Endothelial cell of umbilical vein (primary cell): ENCODE measurements around the gene KIDINS220.

Source experiments
- CTCF ChIP-seq, 2 donors: IDR thresholded peaks; 1 replicate in 1 of 2; 2 replicates in 1 of 2; pipeline ENCODE4 v1.5.1; 2011; ENCODE audit warnings: low read length in 2 of 2, mild to moderate bottlenecking in 2 of 2, moderate library complexity in 2 of 2, control low read depth in 1 of 2, inconsistent platforms in 1 of 2, low read depth in 1 of 2; ENCODE audit not compliant: insufficient read depth in 1 of 2; ENCODE audit errors: extremely low read depth in 1 of 2
- EZH2 ChIP-seq: IDR thresholded peaks from 2 replicates; pipeline ENCODE4 v1.6.1; 2012; ENCODE audit warnings: borderline replicate concordance, low read depth, mild to moderate bottlenecking, moderate library complexity, low read length, inconsistent platforms; ENCODE audit not compliant: severe bottlenecking
- MAX ChIP-seq: IDR thresholded peaks from 2 replicates; pipeline ENCODE4 v1.6.1; 2011; ENCODE audit not compliant: insufficient read depth, insufficient read length
- POLR2A ChIP-seq: IDR thresholded peaks from 2 replicates; pipeline ENCODE4 v1.6.1; 2012; ENCODE audit warnings: low read depth, mild to moderate bottlenecking, control low read depth, low read length

- TF ChIP-seq POLR2A (no peak), MAX (no peak), CTCF (IDR thresholded peaks at IDR 0.05; ENCODE audit: extremely low read depth in 1 of 2, insufficient read depth in 1 of 2, low read depth in 1 of 2, low read length in 2 of 2) (no peak), EZH2 (no peak)
Observed at GRCh38 chr2:8827729-8828128, 9.7 kb downstream of the KIDINS220 start.
